Immature natural killer cell (primary cell): Measurements from ENCODE around the gene MAB21L3. TPM values are rescaled to one million over a fixed set of nuclear protein-coding genes. Genes with fewer than 3 reads are reported as not detected.

Experiments used
- DNase-seq, 3 donors: peaks; one replicate each; pipeline ENCODE4 v3.0.0; 2022; ENCODE audit warnings: mixed read lengths in 1 of 3
- H3K27ac Mint-ChIP-seq, 6 donors: one replicate each; pipeline ENCODE4 v1.8.0; 2020; ENCODE audit warnings: mixed read lengths in 6 of 6, mild to moderate bottlenecking in 5 of 6, inconsistent platforms in 4 of 6, moderate library complexity in 3 of 6
- H3K27me3 Mint-ChIP-seq, 3 donors: one replicate each; pipeline ENCODE4 v1.8.0; 2020 to 2021; ENCODE audit warnings: low read depth in 3 of 3, mild to moderate bottlenecking in 3 of 3, mixed read lengths in 3 of 3, moderate library complexity in 3 of 3, inconsistent platforms in 1 of 3
- H3K36me3 Mint-ChIP-seq, 3 donors: one replicate each; pipeline ENCODE4 v1.8.0; 2020; ENCODE audit warnings: mixed read lengths in 3 of 3, inconsistent platforms in 2 of 3, mild to moderate bottlenecking in 2 of 3
- H3K4me1 Mint-ChIP-seq, 2 donors: one replicate each; pipeline ENCODE4 v1.8.0; 2020; ENCODE audit warnings: inconsistent platforms in 2 of 2, mild to moderate bottlenecking in 2 of 2, mixed read lengths in 2 of 2, moderate library complexity in 1 of 2
- H3K4me3 Mint-ChIP-seq, 5 donors: one replicate each; pipeline ENCODE4 v1.8.0; 2020; ENCODE audit warnings: mild to moderate bottlenecking in 5 of 5, mixed read lengths in 5 of 5, inconsistent platforms in 3 of 5, moderate library complexity in 3 of 5
- H3K9me3 Mint-ChIP-seq, 6 donors: one replicate each; pipeline ENCODE4 v1.8.0; 2020; ENCODE audit warnings: mild to moderate bottlenecking in 6 of 6, mixed read lengths in 6 of 6, inconsistent platforms in 4 of 6, moderate library complexity in 3 of 6
- polyA plus RNA-seq, 3 donors: library from polyadenylated mRNA; unstranded; fragments of 300-500 nt; fragmentation: Illumina TruSeq; gene quantifications; one replicate each; pipeline ENCODE4 v1.2.3, GENCODE V29; 2021

MAB21L3 gene
- polyA plus RNA-seq, 3 donors from 2014 or later, result not detected

DNA sequence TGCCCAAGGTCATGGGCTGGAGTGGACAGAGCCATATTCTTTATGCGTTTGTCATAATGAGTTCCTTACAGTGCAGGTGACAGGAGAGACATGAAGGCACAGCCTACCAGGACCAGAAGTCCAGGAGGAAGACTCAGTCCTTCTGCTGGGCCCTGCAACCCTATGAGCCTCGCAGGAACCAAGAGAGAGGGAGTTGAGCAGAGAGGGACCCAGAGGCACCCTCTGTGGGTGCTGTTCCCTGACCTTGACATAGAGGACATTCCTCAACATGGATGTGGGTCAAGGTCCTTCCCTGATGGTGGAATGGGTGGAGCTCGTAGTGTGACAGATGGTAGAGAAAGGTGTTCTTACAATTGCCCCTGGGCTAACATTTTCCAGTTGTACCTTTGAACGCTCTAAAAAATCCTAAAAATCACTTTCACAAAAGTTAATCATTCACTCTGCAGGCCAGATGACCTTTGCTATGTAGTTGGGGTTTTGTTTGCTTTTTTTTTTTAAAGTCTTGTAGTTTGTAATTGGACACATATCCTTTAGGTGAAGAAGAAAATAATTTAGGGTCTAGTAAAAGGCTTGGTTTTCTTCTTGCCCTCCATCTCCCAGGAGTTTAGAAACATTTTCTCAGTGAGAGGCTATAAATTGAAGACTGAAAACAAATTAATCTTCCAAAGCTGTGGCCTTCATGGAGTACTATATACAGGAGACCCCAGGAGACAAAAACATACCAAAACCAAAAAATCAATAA lies 41.9 kb downstream of the MAB21L3 start:
- Mint-ChIP-seq H3K4me1 (peaks cover 9 to 11% of the 10 kb centered on the region in 2 donors), H3K27me3 (peaks cover 2 to 3% (median 2%) of the 10 kb centered on the region in 3 donors), H3K27ac (peak overlapping the region in 5 of 6 donors; percentile 12 to 63 (median 56)), H3K9me3 (no peaks in the 10 kb centered on the region), H3K4me3 (no peak overlapping the region), H3K36me3 (no peaks in the 10 kb centered on the region)
- DNase-seq, result no peak

DNA sequence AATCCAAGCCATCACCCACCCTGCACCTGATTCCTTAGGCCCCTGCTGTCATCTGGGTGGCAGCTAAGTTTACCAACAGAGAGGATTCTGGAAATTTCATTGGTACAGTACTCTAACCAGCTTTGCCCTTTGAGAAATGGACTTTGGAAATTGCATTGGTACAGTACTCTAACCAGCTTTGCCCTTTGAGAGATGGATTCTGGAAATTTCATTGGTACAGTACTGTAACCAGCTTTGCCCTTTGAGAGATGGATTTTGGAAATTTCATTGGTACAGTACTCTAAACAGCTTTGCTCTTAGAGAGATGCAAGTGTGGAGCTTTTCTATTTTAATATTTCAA lies 42.5 kb downstream of the MAB21L3 start:
- DNase-seq, result no peak
- Mint-ChIP-seq H3K27ac (peak overlapping the region in 3 of 6 donors; percentile 56 to 63 (median 57)), H3K36me3 (no peaks in the 10 kb centered on the region), H3K9me3 (no peaks in the 10 kb centered on the region), H3K4me1 (peaks cover 9 to 11% of the 10 kb centered on the region in 2 donors), H3K27me3 (peaks cover 2 to 3% (median 2%) of the 10 kb centered on the region in 3 donors), H3K4me3 (peak overlapping the region in 1 of 5 donors; percentile 2)

DNA sequence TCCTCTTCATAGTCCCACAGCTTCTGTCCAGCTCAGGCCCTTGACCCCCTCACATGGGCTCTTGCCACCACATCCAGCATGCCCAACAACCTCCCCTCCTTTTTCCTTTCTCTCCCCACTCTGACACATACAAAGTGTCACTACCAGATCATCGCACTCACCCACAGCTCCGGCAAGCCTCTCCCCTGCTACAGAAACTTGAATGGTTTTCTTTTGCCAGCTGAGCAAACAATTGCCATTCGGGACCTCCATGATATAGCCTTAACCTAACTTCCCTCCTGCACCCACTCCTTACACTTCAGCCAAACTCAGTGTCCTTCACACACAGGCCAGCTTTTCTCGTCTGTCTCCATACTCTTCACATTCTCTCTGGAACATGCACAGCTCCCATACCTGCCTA lies 43.3 kb downstream of the MAB21L3 start:
- DNase-seq, result no peak
- Mint-ChIP-seq H3K27me3 (peaks cover 0 to 3% (median 1%) of the 10 kb centered on the region in 3 donors), H3K9me3 (no peaks in the 10 kb centered on the region), H3K4me1 (peaks cover 9 to 11% of the 10 kb centered on the region in 2 donors), H3K27ac (peak overlapping the region in 2 of 6 donors; percentile 8 to 26), H3K4me3 (no peak overlapping the region), H3K36me3 (no peaks in the 10 kb centered on the region)

- Mint-ChIP-seq H3K27ac (no peak overlapping the region), H3K9me3 (no peaks in the 10 kb centered on the region), H3K4me3 (no peak overlapping the region), H3K36me3 (no peaks in the 10 kb centered on the region), H3K27me3 (peaks cover 0 to 2% (median 0%) of the 10 kb centered on the region in 3 donors), H3K4me1 (no peaks in the 10 kb centered on the region)
- DNase-seq, result no peak
These were observed 45.9 kb downstream of the MAB21L3 start for GRCh38 chr1:116157096-116157495.

- H3K4me3 Mint-ChIP-seq, result no peak overlapping the region
- H3K27me3 Mint-ChIP-seq, result peaks cover 0 to 3% (median 2%) of the 10 kb centered on the region in 3 donors
- no peaks in the 10 kb centered on the region for H3K36me3 Mint-ChIP-seq
- DNase-seq, result no peak
- no peaks in the 10 kb centered on the region for H3K9me3 Mint-ChIP-seq
- H3K4me1 Mint-ChIP-seq, result no peaks in the 10 kb centered on the region
- H3K27ac Mint-ChIP-seq, result no peak overlapping the region
These were observed 48.0 kb downstream of the MAB21L3 start for GRCh38 chr1:116159177-116159576.

DNA sequence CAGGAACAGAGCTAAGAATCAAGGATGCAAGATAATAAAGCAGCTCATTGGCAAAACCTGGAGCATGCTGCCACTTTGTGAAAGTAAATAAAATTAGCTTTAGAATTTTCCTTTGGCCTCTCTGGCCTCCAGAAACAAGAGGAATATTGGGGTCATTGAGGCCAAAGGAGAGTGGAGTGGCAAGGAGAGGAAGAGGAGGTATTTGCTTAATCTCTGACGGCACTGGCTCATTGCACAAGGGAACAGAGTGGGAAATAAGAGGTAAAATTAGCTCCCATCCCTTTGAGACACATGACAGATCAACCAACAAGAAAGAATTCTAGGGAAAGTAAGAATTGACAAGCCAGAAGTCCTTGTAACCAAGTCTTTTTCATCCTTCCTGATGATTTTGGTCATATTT lies 48.4 kb downstream of the MAB21L3 start:
- no peaks in the 10 kb centered on the region for H3K4me1 Mint-ChIP-seq
- peaks cover 0 to 3% (median 2%) of the 10 kb centered on the region in 3 donors for H3K27me3 Mint-ChIP-seq
- DNase-seq, result no peak
- no peaks in the 10 kb centered on the region for H3K36me3 Mint-ChIP-seq
- H3K27ac Mint-ChIP-seq, result no peak overlapping the region
- no peaks in the 10 kb centered on the region for H3K9me3 Mint-ChIP-seq
- no peak overlapping the region for H3K4me3 Mint-ChIP-seq

DNA sequence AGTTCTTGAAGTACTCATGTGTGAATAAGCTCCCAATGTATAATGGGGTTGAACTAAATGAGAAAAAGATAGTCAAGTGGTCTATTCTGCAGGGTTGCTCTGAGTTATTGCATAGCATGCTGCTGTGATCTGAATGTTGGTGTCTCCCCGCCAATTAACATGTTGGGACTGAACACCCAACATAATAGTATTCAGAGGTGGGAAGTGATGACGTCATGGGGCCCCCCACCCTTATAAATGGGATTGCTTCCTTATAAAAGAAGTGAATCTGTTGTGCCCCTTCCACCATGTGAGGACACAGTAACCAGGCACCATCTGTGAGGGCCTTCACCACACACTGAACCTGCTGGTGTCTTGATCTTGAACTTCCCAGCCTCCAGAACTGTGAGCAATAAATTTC lies 50.2 kb downstream of the MAB21L3 start:
- H3K4me3 Mint-ChIP-seq, result no peak overlapping the region

DNA sequence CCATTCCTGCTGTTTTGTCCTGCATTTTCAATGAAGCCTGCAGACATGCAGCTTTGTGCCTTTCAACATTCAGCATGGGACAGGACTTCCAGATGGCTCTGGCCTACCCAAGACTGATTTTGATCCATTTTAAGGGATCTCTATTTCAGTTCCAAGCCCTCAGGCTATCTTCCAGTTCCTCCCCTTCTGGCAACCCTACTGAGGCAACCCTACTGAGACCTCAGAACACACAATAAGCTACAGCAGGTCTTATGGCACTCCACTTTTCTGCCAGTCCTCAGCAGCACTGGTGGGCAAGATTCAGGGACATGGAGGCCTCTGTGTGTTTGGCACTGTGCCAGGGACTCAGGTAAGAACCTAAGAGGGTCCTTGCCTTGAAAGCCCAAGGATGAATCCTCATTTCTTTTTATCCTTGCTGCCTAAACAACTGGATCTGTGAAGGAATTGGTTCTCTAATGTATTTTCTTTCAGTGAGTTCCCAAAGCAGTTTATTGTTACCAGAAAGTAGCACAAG lies 50.7 kb downstream of the MAB21L3 start:
- DNase-seq, result no peak
- no peak overlapping the region for H3K27ac Mint-ChIP-seq
- H3K4me1 Mint-ChIP-seq, result no peaks in the 10 kb centered on the region
- no peaks in the 10 kb centered on the region for H3K36me3 Mint-ChIP-seq
- H3K4me3 Mint-ChIP-seq, result no peak overlapping the region
- H3K9me3 Mint-ChIP-seq, result no peaks in the 10 kb centered on the region
- peaks cover 0 to 3% (median 2%) of the 10 kb centered on the region in 3 donors for H3K27me3 Mint-ChIP-seq

More for the DNA sequence above, 50.2 kb downstream of the MAB21L3 start:
- no peak for DNase-seq
- no peaks in the 10 kb centered on the region for H3K9me3 Mint-ChIP-seq
- peaks cover 0 to 3% (median 2%) of the 10 kb centered on the region in 3 donors for H3K27me3 Mint-ChIP-seq
- H3K36me3 Mint-ChIP-seq, result no peaks in the 10 kb centered on the region
- H3K27ac Mint-ChIP-seq, result peak overlapping the region in 1 of 6 donors; percentile 37
- no peaks in the 10 kb centered on the region for H3K4me1 Mint-ChIP-seq

GRCh38 chr1:116163533-116163932 lies 52.3 kb downstream of the MAB21L3 start:
- peaks cover 0 to 11% (median 4%) of the 10 kb centered on the region in 3 donors for H3K27me3 Mint-ChIP-seq
- no peak overlapping the region for H3K4me3 Mint-ChIP-seq
- peaks cover 3 to 5% of the 10 kb centered on the region in 2 donors for H3K4me1 Mint-ChIP-seq
- no peak for DNase-seq
- no peaks in the 10 kb centered on the region for H3K36me3 Mint-ChIP-seq
- no peak overlapping the region for H3K27ac Mint-ChIP-seq
- H3K9me3 Mint-ChIP-seq, result no peaks in the 10 kb centered on the region

GRCh38 chr1:116164150-116164549 lies 53.0 kb downstream of the MAB21L3 start:
- Mint-ChIP-seq H3K27ac (no peak overlapping the region), H3K27me3 (peaks cover 0 to 11% (median 6%) of the 10 kb centered on the region in 3 donors), H3K9me3 (no peaks in the 10 kb centered on the region), H3K36me3 (no peaks in the 10 kb centered on the region), H3K4me3 (no peak overlapping the region), H3K4me1 (peaks cover 9 to 11% of the 10 kb centered on the region in 2 donors)
- no peak for DNase-seq

DNA sequence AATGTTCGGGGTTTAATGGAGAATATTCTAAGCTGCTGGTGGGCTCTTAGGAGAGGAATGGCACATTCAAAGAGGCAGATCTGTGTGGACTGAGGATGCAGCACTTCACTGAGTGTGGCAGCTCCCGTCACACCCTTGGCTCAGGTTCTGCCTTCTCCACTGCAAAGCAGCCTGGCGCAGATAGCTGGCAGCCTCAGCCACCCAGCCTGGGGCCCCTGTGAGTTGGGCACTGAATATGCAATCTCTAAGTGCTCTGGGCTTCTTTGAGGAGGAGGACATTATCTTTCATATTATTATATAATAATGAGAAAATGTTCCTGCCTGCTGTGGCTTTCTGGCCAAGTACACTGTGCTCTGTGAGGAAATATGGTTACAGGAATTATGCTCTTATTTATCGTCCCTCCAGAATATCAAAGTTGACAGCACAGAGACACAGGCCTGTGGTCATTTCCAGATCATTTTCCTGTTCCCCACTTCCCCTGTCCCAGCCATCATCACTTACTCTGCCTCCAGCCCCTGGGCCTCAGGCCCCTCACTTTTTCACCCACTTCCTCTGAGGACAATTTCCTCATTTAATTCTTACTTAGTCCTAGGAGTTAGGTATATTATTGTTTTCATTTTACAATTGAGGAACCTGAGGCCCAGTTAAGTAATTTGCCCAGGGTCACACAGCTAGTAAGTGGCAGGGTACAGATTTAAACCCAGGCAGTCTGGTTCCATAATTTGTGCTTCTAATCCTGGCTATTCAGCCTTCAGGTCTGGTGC lies 53.6 kb downstream of the MAB21L3 start:
- Mint-ChIP-seq H3K4me1 (peaks cover 12 to 13% of the 10 kb centered on the region in 2 donors), H3K9me3 (no peaks in the 10 kb centered on the region), H3K27me3 (peaks cover 0 to 11% (median 6%) of the 10 kb centered on the region in 3 donors), H3K36me3 (no peaks in the 10 kb centered on the region), H3K4me3 (no peak overlapping the region), H3K27ac (no peak overlapping the region)
- no peak for DNase-seq

- no peak for DNase-seq
- no peaks in the 10 kb centered on the region for H3K9me3 Mint-ChIP-seq
- H3K4me1 Mint-ChIP-seq, result peaks cover 12 to 13% of the 10 kb centered on the region in 2 donors
- no peak overlapping the region for H3K27ac Mint-ChIP-seq
- H3K36me3 Mint-ChIP-seq, result no peaks in the 10 kb centered on the region
- H3K27me3 Mint-ChIP-seq, result peaks cover 0 to 11% (median 6%) of the 10 kb centered on the region in 3 donors
- no peak overlapping the region for H3K4me3 Mint-ChIP-seq
These were observed 54.4 kb downstream of the MAB21L3 start for GRCh38 chr1:116165572-116165971.

DNA sequence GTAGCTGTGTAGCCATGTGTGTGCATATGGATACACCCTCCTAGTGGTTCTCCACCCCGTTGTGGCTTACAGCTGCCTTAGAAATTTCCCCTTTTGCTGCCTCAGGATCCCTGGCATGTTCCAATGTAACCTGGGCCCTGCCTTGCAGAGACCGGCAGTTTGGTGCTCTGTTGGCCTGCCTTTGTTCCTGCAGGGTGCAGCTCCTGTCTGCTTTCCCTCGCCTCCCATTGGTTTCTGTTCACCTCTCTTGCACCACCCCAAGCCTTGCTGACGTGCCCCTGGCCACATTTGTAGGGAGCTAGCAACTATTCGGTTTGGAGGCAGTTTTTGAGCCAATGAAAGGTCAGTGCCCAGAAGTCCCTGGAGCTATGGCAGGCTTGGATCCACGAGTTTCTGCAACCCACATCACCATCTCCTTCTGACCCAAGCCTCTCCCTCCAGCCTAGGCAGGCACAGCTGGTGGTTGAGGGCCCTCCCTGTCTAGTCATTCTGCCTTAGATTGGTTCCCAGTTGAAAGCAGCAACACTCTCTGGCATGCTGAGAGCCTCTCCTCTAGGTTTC lies 54.9 kb downstream of the MAB21L3 start:
- Mint-ChIP-seq H3K36me3 (no peaks in the 10 kb centered on the region), H3K4me1 (peaks cover 12 to 13% of the 10 kb centered on the region in 2 donors), H3K4me3 (no peak overlapping the region), H3K9me3 (no peaks in the 10 kb centered on the region), H3K27ac (no peak overlapping the region), H3K27me3 (peaks cover 0 to 11% (median 6%) of the 10 kb centered on the region in 3 donors)
- DNase-seq, result no peak

GRCh38 chr1:116166655-116167054 lies 55.5 kb downstream of the MAB21L3 start:
- H3K27ac Mint-ChIP-seq, result no peak overlapping the region
- no peaks in the 10 kb centered on the region for H3K9me3 Mint-ChIP-seq
- H3K27me3 Mint-ChIP-seq, result peaks cover 0 to 11% (median 6%) of the 10 kb centered on the region in 3 donors
- peak overlapping the region in 4 of 5 donors; percentile 82 to 88 (median 84) for H3K4me3 Mint-ChIP-seq
- H3K36me3 Mint-ChIP-seq, result no peaks in the 10 kb centered on the region
- H3K4me1 Mint-ChIP-seq, result peaks cover 12 to 13% of the 10 kb centered on the region in 2 donors
- DNase-seq, result no peak
